ENCODE measurements around the gene EGFLAM.

GRCh38 chr5:38446029-38446522, 187.7 kb downstream of the EGFLAM start:
- TF ChIP-seq POLR2AphosphoS5 (IDR thresholded peaks at IDR 0.05; ENCODE audit: insufficient read depth, low read depth, low read length): no peak
- no peak for TF ChIP-seq POLR2A (IDR thresholded peaks at IDR 0.05; ENCODE audit: low read depth, low read length)
- TF ChIP-seq, protein P1, sequence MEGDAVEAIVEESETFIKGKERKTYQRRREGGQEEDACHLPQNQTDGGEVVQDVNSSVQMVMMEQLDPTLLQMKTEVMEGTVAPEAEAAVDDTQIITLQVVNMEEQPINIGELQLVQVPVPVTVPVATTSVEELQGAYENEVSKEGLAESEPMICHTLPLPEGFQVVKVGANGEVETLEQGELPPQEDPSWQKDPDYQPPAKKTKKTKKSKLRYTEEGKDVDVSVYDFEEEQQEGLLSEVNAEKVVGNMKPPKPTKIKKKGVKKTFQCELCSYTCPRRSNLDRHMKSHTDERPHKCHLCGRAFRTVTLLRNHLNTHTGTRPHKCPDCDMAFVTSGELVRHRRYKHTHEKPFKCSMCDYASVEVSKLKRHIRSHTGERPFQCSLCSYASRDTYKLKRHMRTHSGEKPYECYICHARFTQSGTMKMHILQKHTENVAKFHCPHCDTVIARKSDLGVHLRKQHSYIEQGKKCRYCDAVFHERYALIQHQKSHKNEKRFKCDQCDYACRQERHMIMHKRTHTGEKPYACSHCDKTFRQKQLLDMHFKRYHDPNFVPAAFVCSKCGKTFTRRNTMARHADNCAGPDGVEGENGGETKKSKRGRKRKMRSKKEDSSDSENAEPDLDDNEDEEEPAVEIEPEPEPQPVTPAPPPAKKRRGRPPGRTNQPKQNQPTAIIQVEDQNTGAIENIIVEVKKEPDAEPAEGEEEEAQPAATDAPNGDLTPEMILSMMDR (IDR thresholded peaks at IDR 0.05; ENCODE audit: extremely low read depth in 1 of 2, insufficient read depth in 1 of 2, low read depth in 1 of 2, low read length in 2 of 2): no peak
- TF ChIP-seq JUN (IDR thresholded peaks at IDR 0.05; ENCODE audit: borderline replicate concordance, insufficient read depth, insufficient read length, low read depth): no peak
- no peak for TF ChIP-seq EZH2 (IDR thresholded peaks at IDR 0.05; ENCODE audit: borderline replicate concordance, low read depth, low read length, severe bottlenecking)
- TF ChIP-seq, protein P2, sequence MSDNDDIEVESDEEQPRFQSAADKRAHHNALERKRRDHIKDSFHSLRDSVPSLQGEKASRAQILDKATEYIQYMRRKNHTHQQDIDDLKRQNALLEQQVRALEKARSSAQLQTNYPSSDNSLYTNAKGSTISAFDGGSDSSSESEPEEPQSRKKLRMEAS (IDR thresholded peaks at IDR 0.05; ENCODE audit: insufficient read depth, insufficient read length): no peak
